Measurements from ENCODE around the gene HIKESHI.
"Not testable (repeated sequence)": the region's sequence is repeated elsewhere in the genome, so short reads cannot be mapped to it uniquely, and the experiment has no call there.

The HIKESHI gene

GRCh38 chr11:86294026-86294425 lies 8.0 kb upstream of the HIKESHI start:
- no peak for DNase-seq

- no peak for DNase-seq
Measured at GRCh38 chr11:86301742-86302091, 323 bp upstream of the HIKESHI start.

- no peak for DNase-seq
Measured at GRCh38 chr11:86303257-86303656, 1.2 kb downstream of the HIKESHI start.

- not testable (repeated sequence) for DNase-seq
Measured at GRCh38 chr11:86308710-86309109, 6.7 kb downstream of the HIKESHI start.

GRCh38 chr11:86313793-86314192 lies 11.8 kb downstream of the HIKESHI start:
- DNase-seq, result no peak

GRCh38 chr11:86314636-86315035 lies 12.6 kb downstream of the HIKESHI start:
- no peak for DNase-seq

GRCh38 chr11:86335131-86335767 lies 33.2 kb downstream of the HIKESHI start:
- no peak for DNase-seq

- no peak for DNase-seq
Measured at GRCh38 chr11:86337227-86337626, 35.2 kb downstream of the HIKESHI start.

- DNase-seq, result no peak
Measured at GRCh38 chr11:86341382-86341781, 39.3 kb downstream of the HIKESHI start.

- DNase-seq, result no peak
Measured at GRCh38 chr11:86346513-86346912, 44.5 kb downstream of the HIKESHI start.

GRCh38 chr11:86355256-86355655 lies 53.2 kb downstream of the HIKESHI start:
- no peak for DNase-seq

GRCh38 chr11:86357412-86357811 lies 55.4 kb downstream of the HIKESHI start:
- not testable (repeated sequence) for DNase-seq

GRCh38 chr11:86358720-86359119 lies 56.7 kb downstream of the HIKESHI start:
- DNase-seq, result no peak

- DNase-seq, result no peak
Measured at GRCh38 chr11:86360775-86361395, 58.8 kb downstream of the HIKESHI start.

- no peak for DNase-seq
Measured at GRCh38 chr11:86363424-86363823, 61.4 kb downstream of the HIKESHI start.

- DNase-seq, result no peak
Measured at GRCh38 chr11:86365546-86365945, 63.5 kb downstream of the HIKESHI start.

GRCh38 chr11:86369668-86370067 lies 67.6 kb downstream of the HIKESHI start:
- no peak for DNase-seq

GRCh38 chr11:86370171-86370570 lies 68.1 kb downstream of the HIKESHI start:
- DNase-seq, result no peak

- DNase-seq, result no peak
Measured at GRCh38 chr11:86370922-86371594, 69.0 kb downstream of the HIKESHI start.

GRCh38 chr11:86372041-86372440 lies 70.0 kb downstream of the HIKESHI start:
- DNase-seq, result no peak

- DNase-seq, result no peak
Measured at GRCh38 chr11:86372586-86372985, 70.5 kb downstream of the HIKESHI start.

- no peak for DNase-seq
Measured at GRCh38 chr11:86374069-86374468, 72.0 kb downstream of the HIKESHI start.

- DNase-seq, result no peak
Measured at GRCh38 chr11:86374586-86374985, 72.5 kb downstream of the HIKESHI start, which contains the start of gene CCDC81. CCDC81 (plus strand) TSS chr11:86374887; CDS start chr11:86375164, 277 bp downstream.

- no peak for DNase-seq
Measured at GRCh38 chr11:86377972-86378371, 75.9 kb downstream of the HIKESHI start.

All from NCI-H345 (cell line).